NCI-H128 (cell line): Measurements from ENCODE around the gene ATP8B2.
"Not testable (repeated sequence)": the region's sequence is repeated elsewhere in the genome, so short reads cannot be mapped to it uniquely, and the experiment has no call there.

Experiments
- DNase-seq: peaks from one replicate; lab custom pipeline; 2025; ENCODE audit not compliant: unreplicated experiment; lab: John Stamatoyannopoulos, UW

The ATP8B2 gene

DNA sequence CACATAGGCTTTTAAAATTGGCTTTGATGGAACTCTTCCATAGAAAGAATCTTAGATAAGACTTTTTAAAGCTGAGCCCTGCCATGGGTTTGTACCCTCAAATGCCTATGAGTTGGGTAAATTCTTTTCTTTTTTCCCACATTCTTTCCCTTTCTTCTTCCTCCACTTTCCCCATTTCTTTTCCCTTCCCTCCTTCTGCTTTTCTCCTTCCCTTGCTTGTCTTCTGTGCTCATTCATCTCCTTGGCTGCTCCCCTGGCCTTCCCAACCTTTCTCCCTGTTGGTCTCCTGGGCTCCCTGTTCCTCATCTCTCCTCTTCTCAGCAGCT is 3.8 kb upstream of the ATP8B2 start:
- not testable (repeated sequence) for DNase-seq

DNA sequence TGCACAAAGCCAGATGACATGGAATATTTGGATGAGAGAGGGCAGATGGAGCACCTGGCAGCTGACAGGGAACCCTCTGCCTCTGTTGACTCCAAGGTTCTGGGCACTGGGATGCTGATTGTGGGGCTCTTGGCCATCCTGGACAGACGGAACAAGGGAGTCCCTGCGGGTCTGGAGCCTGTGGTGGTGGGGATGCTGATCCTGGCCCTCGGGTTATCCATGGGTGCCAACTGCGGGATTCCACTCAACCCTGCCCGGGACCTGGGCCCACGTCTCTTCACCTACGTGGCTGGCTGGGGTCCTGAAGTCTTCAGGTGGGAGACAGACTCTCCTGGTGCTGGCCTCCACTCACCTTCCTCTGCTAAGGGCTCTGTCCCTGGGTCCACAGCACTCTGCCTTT is 1.8 kb upstream of the ATP8B2 start:
- no peak for DNase-seq

DNA sequence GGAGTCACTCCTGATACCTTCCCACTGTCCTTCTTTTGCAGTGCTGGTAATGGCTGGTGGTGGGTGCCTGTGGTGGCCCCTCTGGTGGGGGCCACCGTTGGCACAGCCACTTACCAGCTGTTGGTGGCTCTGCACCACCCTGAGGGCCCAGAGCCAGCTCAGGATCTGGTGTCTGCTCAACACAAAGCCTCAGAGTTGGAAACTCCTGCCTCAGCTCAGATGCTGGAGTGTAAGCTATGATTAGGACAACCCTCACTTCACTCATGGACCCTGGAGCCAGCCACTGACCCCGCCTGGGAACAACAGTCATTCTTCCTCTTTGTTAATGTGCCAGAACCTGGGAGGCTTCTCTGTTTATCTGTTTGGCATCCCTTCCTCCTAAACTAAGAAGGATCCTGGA is 1.1 kb upstream of the ATP8B2 start:
- no peak for DNase-seq

DNA sequence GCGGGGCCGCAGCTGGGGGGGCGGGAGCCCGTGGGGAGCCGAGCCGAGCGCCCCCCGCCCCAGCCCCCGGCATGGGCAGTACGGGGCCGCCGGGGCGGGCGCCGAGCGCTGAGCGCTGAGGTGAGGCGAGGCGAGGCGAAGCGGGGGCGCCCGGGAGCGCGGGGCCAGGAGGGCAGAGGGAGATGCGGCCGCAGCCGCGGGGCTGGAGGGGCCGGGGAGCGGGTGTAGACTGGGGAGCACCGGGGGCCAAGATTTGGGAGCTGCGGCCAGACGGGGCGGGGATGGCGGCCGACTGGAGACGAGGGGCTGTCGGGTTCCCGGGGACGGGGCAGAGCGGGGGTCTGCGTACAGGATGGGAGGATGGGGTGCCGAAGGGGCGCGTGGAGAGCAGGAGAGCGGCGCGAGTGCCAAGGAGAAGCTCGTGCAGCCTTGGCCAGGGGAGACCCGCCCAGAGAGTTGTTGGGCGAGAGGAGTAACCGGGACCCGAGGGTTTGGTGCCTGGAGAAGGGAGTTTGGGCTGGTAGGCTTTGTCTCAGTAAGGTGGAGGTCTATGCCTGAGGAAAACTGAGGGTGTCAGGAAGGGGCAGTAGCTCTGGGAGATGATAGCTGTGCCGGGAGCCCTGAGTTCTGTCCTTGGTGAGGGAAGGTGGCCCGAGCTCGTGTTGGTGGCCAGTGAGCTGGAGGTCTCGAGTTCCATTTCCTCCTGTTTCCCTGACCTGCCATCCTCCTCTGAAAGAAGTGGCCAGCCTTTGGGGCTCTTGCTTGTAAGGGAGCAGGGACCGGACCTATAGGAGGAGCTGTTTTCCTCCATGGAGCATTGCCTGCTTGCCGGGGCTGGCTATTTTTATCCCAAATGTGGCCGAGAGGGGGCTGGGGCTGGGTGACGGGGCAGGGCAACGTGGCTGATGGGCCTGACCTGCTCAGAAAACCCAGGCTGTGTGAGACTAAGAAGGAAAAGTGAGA is 539 bp downstream of the ATP8B2 start:
- no peak for DNase-seq

DNA sequence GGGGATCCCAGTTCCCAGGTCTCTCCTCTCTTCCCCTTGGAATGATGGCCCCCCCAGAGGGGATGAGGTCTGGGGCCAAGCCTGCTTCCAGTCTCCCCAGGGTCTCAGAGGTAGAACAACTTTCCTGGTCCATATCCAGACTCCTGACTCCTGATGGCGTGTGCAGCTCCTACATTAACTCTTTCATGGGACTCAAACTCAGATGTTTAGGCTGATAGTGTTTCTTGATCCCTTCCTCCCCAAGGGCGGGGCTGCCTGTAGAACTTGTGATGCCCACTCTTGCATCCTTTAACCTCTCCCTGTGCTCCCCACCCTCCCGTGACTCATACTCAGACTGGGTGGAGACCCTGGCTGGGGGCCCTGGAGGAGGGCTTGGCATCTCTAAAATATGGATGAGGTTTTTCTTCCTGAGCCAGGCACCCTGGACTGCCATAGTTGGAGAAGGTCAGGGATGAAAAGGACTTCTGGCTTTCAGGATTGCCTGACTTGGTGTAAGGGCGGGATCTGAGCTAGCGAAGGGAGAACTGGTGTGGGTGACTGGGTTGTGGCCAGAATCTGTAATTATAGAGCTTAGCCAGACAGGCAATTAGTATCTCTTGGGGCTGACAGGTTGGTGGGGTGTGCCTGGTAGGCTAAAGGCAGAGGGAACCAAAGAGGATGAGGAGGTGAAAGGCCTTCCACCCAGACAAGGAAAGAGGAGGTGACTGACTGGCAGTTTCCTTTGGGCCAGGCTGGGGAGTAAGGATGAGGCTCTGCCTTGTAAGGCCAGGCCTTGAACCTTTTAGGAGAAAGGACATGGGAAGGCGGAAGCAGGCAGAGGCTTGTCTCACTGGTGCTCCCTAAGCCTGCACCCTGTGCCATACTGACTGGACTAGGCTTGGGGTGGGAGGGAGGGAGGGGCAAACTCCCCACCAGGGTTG is 1.5 kb downstream of the ATP8B2 start:
- no peak for DNase-seq

DNA sequence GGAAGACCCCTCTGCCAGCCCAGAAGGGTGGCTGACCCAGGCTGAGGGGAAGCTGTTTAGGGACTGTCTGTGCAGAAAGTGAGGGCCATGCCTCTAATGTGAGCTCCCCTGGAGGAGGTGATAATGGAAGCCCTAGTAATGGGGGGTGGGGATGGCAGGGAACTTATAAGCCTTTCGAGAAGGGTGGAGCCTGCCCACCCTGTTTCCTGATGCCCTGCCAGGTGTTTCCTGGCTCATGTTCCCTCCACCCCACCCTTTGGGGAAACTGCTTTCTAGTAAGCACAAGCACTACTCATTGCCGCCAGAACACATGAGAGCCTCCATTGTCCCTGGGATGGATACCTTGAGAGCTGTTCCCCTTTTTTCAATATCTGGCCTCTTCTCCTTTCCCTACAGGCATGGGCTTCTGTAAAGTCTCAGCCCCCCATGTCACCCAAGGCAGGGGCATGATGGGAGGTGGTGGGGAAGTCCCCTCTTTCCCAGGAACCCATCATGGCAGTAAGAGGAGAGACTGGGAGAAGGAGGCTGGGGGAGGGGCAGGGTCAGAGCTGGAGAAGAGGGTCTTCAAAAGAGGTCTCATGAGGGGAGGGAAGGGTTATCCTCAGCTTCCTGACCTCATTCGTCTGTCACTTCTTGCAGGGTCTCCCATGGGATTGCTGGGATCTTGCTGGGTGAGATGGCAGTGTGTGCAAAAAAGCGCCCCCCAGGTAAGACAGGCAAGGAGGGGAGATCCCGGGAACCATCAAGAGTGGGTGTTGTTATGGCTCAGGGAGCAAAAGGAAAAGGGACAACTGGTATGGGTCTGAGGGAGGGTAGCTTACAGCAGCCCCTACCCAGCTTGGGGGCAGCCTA is 2.4 kb downstream of the ATP8B2 start:
- peak; percentile 58 for DNase-seq

DNA sequence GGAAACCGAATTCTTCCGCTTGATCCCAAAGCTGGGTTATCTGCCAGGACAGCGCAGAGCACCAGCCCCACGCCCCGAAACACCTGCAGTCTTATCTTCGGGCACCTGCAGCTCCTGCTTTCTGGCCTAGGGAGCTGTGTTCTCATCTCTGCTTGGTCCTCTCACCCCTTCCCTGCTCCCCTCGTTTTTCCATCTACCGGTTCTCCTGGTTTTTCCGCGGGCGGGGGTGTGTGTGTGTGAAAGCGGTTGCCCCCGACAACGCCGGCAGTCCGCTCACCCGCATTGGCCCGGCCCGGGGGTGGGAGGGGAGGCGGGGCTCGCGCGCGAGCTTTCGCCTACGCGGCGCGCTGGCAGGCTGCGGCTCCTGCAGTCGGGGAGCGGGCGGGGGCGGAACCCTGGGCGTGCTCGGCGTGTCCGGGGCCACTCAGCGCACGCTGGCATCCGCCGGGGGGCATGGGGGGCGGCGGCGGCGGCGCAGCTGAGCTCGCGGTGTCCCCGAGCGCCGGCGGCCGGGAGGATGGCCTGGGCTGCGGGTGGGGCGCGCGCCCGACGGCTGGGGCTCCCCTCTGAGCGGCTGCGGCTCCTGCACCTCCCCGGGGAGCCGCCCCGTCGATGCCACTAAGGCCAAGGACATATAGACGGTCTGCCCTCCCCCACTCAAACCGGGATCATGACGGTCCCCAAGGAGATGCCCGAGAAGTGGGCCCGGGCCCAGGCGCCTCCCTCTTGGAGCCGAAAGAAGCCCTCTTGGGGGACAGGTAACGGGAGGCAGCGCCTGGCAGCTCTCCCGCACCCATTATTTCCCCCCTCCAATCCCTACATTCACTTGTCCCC is 3.2 kb downstream of the ATP8B2 start:
- DNase-seq = peak; percentile 50

DNA sequence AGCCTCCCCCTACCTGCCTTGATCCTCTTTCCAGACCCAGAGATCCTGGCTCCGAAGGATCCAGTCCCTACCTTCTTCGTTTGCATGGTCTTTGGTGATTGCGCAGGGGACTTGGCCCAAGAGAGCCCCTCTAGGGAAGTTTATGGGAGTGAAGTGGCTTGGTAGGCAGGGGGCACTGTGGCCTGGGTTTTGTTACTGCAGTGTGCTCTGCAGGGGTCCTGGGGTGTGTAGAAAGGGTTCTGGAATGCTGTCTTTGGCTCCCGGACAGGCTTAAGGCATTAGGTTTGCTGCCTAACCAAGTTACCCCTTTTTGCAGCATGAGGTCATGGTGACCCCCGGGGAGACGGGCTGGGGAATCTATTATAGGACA is 3.8 kb downstream of the ATP8B2 start:
- no peak for DNase-seq

DNA sequence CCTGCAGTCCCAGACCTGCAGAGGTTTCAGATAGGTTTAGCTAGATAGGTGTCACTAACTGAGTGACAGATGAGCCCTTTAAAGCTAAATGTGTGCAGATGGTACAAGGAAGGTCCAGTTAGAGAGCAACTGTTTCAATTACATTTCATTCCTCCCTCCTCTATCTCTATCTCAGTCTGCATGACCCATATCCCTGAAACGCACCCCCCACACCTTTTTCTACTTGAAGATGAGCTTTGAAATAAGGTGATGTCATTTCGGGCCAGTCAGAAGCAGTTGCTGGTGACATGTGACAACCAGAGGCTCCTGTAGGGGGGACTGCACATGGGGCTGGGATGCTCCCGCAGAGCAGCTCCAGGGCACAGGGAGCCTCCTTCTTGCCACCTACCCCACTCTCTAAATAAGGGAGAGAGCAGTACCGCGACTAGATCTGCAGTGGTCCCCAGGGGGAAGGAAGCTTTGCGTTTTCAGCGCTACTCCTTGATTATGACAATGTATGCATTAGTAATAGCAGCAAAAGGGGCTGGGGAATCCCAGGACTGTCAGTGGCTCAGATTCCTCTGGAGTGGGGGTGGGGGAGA is 4.3 kb downstream of the ATP8B2 start:
- DNase-seq = no peak

DNA sequence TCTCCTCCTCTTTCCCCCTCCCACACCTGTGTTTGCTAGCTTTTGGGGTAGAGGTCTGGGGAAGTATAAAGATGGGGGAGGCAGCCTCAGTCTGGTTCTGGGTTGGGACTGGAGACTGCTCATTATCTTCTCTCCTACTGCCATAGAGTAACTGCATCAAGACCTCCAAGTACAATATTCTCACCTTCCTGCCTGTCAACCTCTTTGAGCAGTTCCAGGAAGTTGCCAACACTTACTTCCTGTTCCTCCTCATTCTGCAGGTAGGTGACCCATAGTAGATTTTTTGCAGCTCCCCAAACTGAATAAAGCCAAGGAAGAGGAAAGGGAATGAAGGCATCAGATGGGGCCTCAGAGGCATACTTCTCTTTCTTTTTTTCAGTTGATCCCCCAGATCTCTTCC is 5.3 kb downstream of the ATP8B2 start:
- no peak for DNase-seq

DNA sequence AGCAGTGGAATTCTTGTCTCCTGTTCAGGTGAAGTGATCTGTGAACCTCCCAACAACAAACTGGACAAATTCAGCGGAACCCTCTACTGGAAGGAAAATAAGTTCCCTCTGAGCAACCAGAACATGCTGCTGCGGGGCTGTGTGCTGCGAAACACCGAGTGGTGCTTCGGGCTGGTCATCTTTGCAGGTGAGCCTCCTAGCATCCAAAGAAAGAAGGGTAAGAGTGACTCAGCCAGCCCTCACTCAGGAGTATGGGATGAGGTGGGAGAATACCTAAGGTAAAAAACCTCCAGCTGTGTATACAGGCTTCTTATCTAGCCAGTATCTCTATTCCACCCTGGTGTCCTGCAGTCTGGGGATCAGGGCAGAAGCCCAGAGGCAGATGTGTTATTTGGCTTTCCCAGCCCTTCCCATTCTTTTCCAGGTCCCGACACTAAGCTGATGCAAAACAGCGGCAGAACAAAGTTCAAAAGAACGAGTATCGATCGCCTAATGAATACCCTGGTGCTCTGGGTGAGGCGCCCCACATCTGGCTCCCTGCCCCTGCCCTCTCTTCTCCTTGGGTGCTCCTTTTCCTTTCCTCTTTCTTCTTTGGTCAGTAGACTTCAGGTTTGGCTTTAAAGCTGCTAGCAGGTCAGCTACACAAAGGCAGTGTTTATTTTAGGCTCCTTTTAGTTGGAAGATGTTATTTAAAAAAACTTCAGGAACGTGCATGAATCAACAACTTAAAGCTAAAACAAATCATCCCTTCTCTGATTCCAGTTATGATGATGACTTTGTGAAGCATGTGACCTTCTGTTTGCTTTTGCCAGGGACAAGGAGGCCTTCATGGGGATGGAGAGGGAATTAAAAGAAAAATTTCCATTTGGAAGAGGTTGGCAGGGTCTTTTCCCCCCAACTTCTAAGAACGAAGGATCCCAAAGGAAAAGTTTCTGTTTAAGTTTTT is 9.0 kb downstream of the ATP8B2 start:
- no peak for DNase-seq

DNA sequence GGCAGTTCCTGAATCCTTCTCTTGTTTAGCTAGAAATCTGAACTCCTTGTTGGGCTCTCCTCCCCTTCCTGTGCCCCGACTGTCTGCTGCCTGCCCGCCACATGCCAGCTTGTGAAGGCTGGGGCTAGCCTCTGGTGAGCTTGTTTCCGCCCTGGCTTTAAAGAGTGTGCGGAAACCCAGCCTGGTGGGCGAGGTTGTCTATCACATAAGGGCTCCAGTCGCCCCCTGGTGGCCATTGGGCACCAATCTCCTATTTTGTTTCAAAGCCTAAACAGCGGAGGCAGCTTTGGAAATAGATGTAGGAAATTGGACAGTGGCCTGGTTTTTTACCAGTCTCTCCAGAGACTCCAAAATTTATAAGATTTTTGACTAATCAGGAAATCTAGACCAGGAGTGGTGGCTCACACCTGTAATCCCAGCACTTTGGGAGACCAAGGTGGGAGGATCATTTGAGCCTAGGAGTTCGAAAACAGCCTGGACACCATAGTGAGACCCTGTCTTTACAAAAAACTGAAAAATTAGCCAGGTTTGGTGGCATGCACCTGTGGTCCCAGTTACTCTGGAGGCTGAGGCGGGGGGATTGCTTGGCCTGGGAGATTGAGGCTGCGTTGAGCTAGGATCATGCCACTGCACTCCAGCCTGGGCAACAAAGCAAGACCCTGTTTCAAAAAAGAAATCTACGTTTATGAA is 9.8 kb downstream of the ATP8B2 start:
- peak; percentile 71 for DNase-seq

DNA sequence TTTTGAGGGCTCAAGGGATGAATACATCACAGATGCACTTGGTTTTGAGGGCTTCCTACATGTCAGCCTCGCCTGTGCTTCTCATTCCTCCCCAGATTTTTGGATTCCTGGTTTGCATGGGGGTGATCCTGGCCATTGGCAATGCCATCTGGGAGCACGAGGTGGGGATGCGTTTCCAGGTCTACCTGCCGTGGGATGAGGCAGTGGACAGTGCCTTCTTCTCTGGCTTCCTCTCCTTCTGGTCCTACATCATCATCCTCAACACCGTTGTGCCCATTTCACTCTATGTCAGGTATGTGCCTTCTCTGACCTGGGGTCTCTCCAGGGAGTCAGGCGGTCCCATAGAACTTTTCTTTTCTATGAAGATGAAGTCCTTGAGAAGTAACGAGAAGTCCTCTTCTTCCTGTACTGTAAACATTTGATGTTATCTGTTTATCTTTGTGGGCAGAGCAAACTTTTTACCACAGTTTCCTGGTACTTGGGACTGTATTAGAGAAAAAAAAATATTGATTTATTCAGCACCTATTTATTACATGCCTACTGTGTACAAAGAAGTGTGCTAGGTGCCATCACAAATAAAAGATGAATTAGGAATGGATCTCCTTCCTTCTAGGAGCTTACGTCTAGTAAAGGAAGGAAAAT is 12.0 kb downstream of the ATP8B2 start:
- no peak for DNase-seq

DNA sequence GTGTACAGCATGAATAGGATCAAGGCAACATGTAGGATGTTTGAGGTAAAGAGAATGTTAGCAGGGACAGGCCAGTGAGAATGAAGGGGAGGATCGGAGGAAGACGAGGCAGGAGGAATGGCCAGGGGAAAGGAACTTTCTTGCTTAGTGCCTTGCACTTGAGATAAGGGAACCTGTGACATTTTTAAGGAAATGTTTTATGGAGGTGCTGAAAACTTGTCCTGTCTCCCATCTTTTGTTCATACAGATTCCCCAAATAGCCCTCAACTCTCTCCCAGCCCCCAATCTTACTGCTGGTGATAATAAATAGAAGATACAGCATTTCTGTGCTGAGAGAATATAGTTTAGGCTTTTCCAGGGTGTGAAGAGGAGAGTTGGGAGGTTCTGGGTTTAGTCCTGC is 13.6 kb downstream of the ATP8B2 start:
- DNase-seq = no peak

DNA sequence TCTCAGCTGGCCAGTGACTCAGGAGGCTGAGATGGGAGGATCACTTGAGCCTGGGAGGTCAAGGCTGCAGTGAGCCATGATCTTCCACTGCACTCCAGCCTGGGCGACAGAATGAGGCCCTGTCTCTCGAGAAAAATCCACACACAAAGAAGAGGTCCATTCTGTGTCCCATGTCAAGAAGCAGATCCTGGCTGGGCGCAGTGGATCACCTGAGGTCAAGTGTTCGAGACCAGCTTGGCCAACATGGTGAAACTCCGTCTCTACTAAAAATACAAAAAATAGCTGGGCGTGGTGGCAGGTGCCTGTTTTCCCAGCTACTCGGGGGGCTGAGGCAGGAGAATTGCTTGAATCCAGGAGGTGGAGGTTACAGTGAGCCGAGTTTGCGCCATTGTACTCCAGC is 16.0 kb downstream of the ATP8B2 start:
- DNase-seq = not testable (repeated sequence)

DNA sequence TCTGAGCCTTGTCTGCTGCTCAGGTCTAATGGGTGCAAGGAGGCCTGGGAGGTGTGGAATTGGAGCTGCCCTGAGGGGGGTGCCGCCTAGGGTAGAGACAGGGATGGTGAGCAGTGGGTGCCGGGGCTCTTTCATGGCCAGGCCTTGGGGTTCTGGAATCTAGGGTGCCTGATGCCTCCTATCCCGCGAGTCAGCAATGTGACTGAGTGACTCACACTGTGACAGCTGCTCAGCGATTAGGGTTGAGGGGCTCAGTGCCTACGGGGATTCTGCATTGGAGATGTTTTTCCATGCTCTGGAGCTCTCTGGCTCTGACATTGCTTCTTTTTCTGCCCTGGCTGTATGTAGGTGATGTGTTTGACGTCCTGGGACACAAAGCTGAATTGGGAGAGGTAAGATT is 16.8 kb downstream of the ATP8B2 start:
- DNase-seq = no peak

DNA sequence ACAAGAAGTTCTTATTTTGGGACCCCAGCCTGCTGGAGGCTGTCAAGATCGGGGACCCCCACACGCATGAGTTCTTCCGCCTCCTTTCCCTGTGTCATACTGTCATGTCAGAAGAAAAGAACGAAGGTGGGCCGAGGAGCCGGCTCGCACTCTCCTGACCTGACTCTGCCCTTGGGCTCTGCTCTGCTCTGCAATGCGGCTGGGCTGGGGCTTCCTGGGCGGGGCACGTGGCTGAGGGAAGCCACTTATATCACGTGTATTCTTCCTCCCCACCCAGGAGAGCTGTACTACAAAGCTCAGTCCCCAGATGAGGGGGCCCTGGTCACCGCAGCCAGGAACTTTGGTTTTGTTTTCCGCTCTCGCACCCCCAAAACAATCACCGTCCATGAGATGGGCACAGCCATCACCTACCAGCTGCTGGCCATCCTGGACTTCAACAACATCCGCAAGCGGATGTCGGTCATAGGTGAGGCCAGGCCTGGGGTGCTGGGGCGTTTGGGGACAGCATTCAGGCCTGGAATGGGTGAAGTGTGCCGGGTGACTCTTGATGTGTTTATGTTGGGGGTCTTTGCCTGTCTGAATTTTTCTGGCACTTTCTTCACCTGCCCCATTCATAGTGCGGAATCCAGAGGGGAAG is 17.6 kb downstream of the ATP8B2 start:
- DNase-seq = no peak
